T-helper 17 cell (primary cell): ENCODE measurements around the gene CDH6. TPM values are rescaled to one million over a fixed set of nuclear protein-coding genes. Genes with fewer than 3 reads are reported as not detected.

Source experiments
- ATAC-seq: fragments of 150-1000 bp; cut with Tn5 transposase; 2 replicates; pipeline ENCODE4 v1.10.0; 2021; ENCODE audit warnings: mild to moderate bottlenecking, moderate library complexity
- DNase-seq, 3 donors: peaks; one replicate each; pipeline versions ENCODE4 v3.0.0 to v3.0.0-alpha.2; 2020 to 2021
- H3K9me3 ChIP-seq: one replicate; pipeline ENCODE4 v1.7.0; 2013; ENCODE audit warnings: low read length, mild to moderate bottlenecking; ENCODE audit not compliant: control insufficient read depth, poor library complexity, severe bottlenecking
- H3K27ac Mint-ChIP-seq: one replicate; pipeline ENCODE4 v1.8.0; 2022; ENCODE audit warnings: mild to moderate bottlenecking, moderate library complexity, mixed read lengths
- H3K27me3 Mint-ChIP-seq: one replicate; pipeline ENCODE4 v1.8.0; 2022; ENCODE audit warnings: mixed read lengths
- H3K36me3 Mint-ChIP-seq: one replicate; pipeline ENCODE4 v1.8.0; 2022; ENCODE audit warnings: low read depth, mixed read lengths
- H3K4me1 Mint-ChIP-seq: one replicate; pipeline ENCODE4 v1.8.0; 2022; ENCODE audit warnings: mild to moderate bottlenecking, mixed read lengths
- H3K4me3 Mint-ChIP-seq: one replicate; pipeline ENCODE4 v1.8.0; 2022; ENCODE audit warnings: mild to moderate bottlenecking, moderate library complexity, mixed read lengths
- total RNA-seq, 4 donors: library from RNA in 2 of 4; stranded (reverse) in 2 of 4; gene quantifications; one replicate each; pipeline ENCODE4 v1.2.3 and lab custom pipeline; 2022 to 2026

The CDH6 gene
- total RNA-seq, 2 donors from 2014 or later = 0.21 TPM; not detected in 1

- ATAC-seq = no peak
- no peaks in the 10 kb centered on the region for H3K9me3 ChIP-seq
- Mint-ChIP-seq H3K27me3 (peaks cover 8% of the 10 kb centered on the region), H3K27ac (no peak overlapping the region), H3K36me3 (no peaks in the 10 kb centered on the region), H3K4me3 (no peak overlapping the region), H3K4me1 (no peaks in the 10 kb centered on the region)
- DNase-seq = no peak
Observed at GRCh38 chr5:31328040-31328733, 134.7 kb downstream of the CDH6 start.

DNA sequence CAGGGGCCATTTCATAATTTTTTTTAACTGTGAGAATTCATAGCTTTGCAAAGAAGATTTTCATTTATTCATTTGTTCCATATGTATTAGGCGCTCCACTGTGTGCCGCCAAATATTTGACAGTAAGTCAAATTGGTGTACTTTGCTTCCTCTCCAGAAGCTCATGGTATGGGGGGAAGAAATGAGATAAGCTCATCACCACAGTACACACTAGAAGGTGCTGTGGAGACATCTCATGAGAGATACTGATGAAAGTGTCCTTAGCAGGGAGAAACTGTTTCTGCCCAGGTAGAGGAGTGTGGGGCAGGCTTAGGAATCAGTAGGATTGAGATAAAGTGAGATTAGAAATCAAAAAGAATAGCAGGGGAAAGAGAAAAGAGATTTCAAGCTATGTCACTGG, 136.2 kb downstream of the CDH6 start:
- Mint-ChIP-seq H3K36me3 (no peaks in the 10 kb centered on the region), H3K4me1 (no peaks in the 10 kb centered on the region), H3K27ac (no peak overlapping the region), H3K4me3 (no peak overlapping the region), H3K27me3 (peaks cover 4% of the 10 kb centered on the region)
- no peaks in the 10 kb centered on the region for H3K9me3 ChIP-seq
- no peak for DNase-seq
- ATAC-seq = no peak

DNA sequence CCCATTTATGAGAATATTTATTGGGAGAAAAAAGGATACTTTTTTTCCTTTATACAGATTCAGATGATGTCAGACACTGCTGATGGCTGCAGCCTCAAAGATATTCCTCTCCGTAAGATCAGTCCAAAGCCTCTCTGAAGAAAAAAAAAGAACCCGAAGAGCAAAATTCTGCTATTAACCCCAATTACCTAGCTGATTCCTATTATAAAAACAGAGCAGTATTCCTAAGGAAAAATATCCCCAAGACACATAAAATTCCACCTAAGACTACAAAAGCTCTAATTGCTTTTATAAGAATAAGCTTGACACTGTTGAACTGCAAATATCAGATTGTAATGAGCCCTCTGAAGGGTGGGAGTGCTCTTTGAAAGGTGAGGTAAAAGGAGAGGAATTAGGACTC, 138.7 kb downstream of the CDH6 start:
- H3K9me3 ChIP-seq = no peaks in the 10 kb centered on the region
- ATAC-seq = no peak
- no peaks in the 10 kb centered on the region for H3K4me1 Mint-ChIP-seq

GRCh38 chr5:31333475-31333874, 140.0 kb downstream of the CDH6 start:
- H3K27me3 Mint-ChIP-seq = peaks cover 4% of the 10 kb centered on the region
- no peak for ATAC-seq
- no peak overlapping the region for H3K4me3 Mint-ChIP-seq
- DNase-seq = no peak
- no peaks in the 10 kb centered on the region for H3K36me3 Mint-ChIP-seq
- H3K4me1 Mint-ChIP-seq = no peaks in the 10 kb centered on the region
- no peak overlapping the region for H3K27ac Mint-ChIP-seq
- H3K9me3 ChIP-seq = no peaks in the 10 kb centered on the region

More for the DNA sequence above, 138.7 kb downstream of the CDH6 start:
- Mint-ChIP-seq H3K27me3 (peaks cover 4% of the 10 kb centered on the region), H3K36me3 (no peaks in the 10 kb centered on the region), H3K27ac (no peak overlapping the region), H3K4me3 (no peak overlapping the region)
- no peak for DNase-seq

GRCh38 chr5:31334061-31334860, 140.8 kb downstream of the CDH6 start:
- peaks cover 4% of the 10 kb centered on the region for H3K27me3 Mint-ChIP-seq
- no peak overlapping the region for H3K4me3 Mint-ChIP-seq
- no peaks in the 10 kb centered on the region for H3K36me3 Mint-ChIP-seq
- no peaks in the 10 kb centered on the region for H3K9me3 ChIP-seq
- no peak for DNase-seq
- no peaks in the 10 kb centered on the region for H3K4me1 Mint-ChIP-seq
- ATAC-seq = no peak
- no peak overlapping the region for H3K27ac Mint-ChIP-seq

GRCh38 chr5:31335456-31335855, 142.0 kb downstream of the CDH6 start:
- Mint-ChIP-seq H3K36me3 (no peaks in the 10 kb centered on the region), H3K4me3 (no peak overlapping the region), H3K4me1 (no peaks in the 10 kb centered on the region), H3K27me3 (no peaks in the 10 kb centered on the region), H3K27ac (no peak overlapping the region)
- no peaks in the 10 kb centered on the region for H3K9me3 ChIP-seq
- no peak for DNase-seq
- no peak for ATAC-seq

- Mint-ChIP-seq H3K27me3 (peaks cover 7% of the 10 kb centered on the region), H3K4me1 (no peaks in the 10 kb centered on the region)
- no peak for DNase-seq
Observed at GRCh38 chr5:31343946-31344345, 150.5 kb downstream of the CDH6 start.

GRCh38 chr5:31346896-31347551, 153.5 kb downstream of the CDH6 start:
- DNase-seq (no peak), ATAC-seq (no peak)
- no peaks in the 10 kb centered on the region for H3K9me3 ChIP-seq
- Mint-ChIP-seq H3K4me3 (no peak overlapping the region), H3K27ac (no peak overlapping the region), H3K27me3 (peaks cover 21% of the 10 kb centered on the region), H3K36me3 (no peaks in the 10 kb centered on the region), H3K4me1 (no peaks in the 10 kb centered on the region)

More at GRCh38 chr5:31343946-31344345, 150.5 kb downstream of the CDH6 start:
- no peak for ATAC-seq
- no peaks in the 10 kb centered on the region for H3K36me3 Mint-ChIP-seq
- H3K27ac Mint-ChIP-seq = no peak overlapping the region
- H3K4me3 Mint-ChIP-seq = no peak overlapping the region
- H3K9me3 ChIP-seq = no peaks in the 10 kb centered on the region

GRCh38 chr5:31347552-31347905, 154.0 kb downstream of the CDH6 start:
- no peaks in the 10 kb centered on the region for H3K4me1 Mint-ChIP-seq
- H3K9me3 ChIP-seq = no peaks in the 10 kb centered on the region
- ATAC-seq (no peak), DNase-seq (no peak)
- no peak overlapping the region for H3K27ac Mint-ChIP-seq
- no peak overlapping the region for H3K4me3 Mint-ChIP-seq
- peaks cover 21% of the 10 kb centered on the region for H3K27me3 Mint-ChIP-seq
- H3K36me3 Mint-ChIP-seq = no peaks in the 10 kb centered on the region

DNA sequence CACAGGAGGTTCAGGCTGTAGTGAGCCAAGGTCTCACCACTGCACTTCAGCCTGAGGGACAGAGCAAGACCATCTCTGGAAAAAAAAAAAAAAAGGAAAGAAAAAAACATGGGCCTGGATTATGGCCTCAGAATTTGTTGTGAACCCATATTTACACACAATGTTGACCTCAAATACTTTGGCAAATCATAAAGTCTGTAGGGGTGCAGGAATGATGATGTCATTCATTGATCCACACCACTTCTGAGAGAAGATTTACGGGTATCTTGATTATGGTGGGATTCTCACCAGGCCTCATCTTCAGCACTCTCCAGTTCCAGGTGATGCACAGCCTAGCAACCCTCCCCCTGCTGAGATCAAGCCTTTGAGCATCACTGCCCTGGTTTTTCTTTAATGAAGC, 156.9 kb downstream of the CDH6 start:
- no peaks in the 10 kb centered on the region for H3K9me3 ChIP-seq
- ATAC-seq (no peak), DNase-seq (no peak)
- Mint-ChIP-seq H3K4me3 (no peak overlapping the region), H3K36me3 (no peaks in the 10 kb centered on the region), H3K27ac (no peak overlapping the region), H3K27me3 (peaks cover 29% of the 10 kb centered on the region), H3K4me1 (no peaks in the 10 kb centered on the region)

- H3K9me3 ChIP-seq = no peaks in the 10 kb centered on the region
- ATAC-seq = no peak
- Mint-ChIP-seq H3K27ac (no peak overlapping the region), H3K27me3 (peaks cover 15% of the 10 kb centered on the region), H3K36me3 (no peaks in the 10 kb centered on the region), H3K4me1 (no peaks in the 10 kb centered on the region), H3K4me3 (no peak overlapping the region)
- no peak for DNase-seq
Observed at GRCh38 chr5:31355337-31355736, 161.9 kb downstream of the CDH6 start.

DNA sequence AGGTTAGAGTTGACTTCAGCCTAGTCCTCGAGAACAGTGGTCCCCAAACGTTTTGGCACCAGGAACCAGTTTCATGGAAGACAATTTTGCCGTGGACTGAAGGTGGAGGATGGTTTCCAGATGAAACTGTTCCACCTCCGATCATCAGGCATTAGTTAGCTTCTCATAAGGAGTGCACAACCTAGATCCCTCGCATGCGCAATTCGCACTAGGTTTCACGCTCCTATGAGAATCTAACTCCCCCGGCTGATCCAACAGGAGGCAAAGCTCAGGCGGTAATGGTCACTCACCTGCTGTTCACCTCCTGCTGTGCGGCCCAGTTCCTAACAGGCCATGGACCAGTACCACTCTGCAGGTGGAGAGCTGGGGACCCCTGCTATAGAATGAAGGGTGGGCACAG, 163.6 kb downstream of the CDH6 start:
- no peak overlapping the region for H3K4me3 Mint-ChIP-seq
- no peaks in the 10 kb centered on the region for H3K9me3 ChIP-seq

GRCh38 chr5:31359839-31360238, 166.4 kb downstream of the CDH6 start:
- Mint-ChIP-seq H3K27ac (no peak overlapping the region), H3K4me1 (no peaks in the 10 kb centered on the region)
- no peak for DNase-seq

More for the DNA sequence above, 163.6 kb downstream of the CDH6 start:
- DNase-seq (no peak), ATAC-seq (no peak)
- H3K27ac Mint-ChIP-seq = no peak overlapping the region
- H3K27me3 Mint-ChIP-seq = peaks cover 14% of the 10 kb centered on the region
- H3K36me3 Mint-ChIP-seq = no peaks in the 10 kb centered on the region
- H3K4me1 Mint-ChIP-seq = no peaks in the 10 kb centered on the region

More at GRCh38 chr5:31359839-31360238, 166.4 kb downstream of the CDH6 start:
- ATAC-seq = no peak
- Mint-ChIP-seq H3K27me3 (peaks cover 17% of the 10 kb centered on the region), H3K36me3 (no peaks in the 10 kb centered on the region), H3K4me3 (no peak overlapping the region)
- H3K9me3 ChIP-seq = no peaks in the 10 kb centered on the region
